ENCODE data around the gene BAIAP2L1.

BAIAP2L1 gene

DNA sequence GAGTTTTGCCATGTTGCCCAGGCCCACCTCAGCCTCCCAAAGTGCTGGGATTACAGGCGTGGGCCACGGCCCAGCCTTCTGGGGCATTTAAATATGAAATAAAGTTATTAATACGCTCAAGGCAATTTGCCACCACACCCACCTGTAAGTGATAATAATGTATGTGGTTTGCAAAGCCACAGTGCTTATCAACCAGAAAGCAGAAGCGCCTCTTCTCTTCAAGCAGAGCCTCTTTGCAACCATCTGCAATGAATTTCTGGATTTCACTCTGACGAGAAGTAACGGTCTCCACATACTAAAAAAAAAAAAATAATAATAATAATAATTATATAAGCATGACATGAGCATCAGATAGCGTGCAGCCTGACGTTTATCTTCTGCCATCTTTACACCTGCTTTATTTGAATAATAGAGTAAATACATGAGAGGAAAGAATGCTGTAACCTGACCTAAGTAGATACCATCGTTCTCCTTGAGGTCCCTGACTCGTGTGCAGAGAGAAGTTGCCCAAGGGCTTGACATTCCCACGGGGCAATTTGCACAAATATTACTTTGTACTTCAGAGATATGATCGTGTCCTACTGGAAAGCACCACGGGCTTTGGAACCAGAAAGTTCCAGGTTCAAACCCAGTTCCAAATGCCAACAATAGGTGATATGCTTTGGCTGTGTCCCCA is 85.4 kb downstream of the BAIAP2L1 start:
- TF ChIP-seq, protein P1, sequence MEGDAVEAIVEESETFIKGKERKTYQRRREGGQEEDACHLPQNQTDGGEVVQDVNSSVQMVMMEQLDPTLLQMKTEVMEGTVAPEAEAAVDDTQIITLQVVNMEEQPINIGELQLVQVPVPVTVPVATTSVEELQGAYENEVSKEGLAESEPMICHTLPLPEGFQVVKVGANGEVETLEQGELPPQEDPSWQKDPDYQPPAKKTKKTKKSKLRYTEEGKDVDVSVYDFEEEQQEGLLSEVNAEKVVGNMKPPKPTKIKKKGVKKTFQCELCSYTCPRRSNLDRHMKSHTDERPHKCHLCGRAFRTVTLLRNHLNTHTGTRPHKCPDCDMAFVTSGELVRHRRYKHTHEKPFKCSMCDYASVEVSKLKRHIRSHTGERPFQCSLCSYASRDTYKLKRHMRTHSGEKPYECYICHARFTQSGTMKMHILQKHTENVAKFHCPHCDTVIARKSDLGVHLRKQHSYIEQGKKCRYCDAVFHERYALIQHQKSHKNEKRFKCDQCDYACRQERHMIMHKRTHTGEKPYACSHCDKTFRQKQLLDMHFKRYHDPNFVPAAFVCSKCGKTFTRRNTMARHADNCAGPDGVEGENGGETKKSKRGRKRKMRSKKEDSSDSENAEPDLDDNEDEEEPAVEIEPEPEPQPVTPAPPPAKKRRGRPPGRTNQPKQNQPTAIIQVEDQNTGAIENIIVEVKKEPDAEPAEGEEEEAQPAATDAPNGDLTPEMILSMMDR (IDR thresholded peaks at IDR 0.05; ENCODE audit: low read depth, low read length) = no peak

DNA sequence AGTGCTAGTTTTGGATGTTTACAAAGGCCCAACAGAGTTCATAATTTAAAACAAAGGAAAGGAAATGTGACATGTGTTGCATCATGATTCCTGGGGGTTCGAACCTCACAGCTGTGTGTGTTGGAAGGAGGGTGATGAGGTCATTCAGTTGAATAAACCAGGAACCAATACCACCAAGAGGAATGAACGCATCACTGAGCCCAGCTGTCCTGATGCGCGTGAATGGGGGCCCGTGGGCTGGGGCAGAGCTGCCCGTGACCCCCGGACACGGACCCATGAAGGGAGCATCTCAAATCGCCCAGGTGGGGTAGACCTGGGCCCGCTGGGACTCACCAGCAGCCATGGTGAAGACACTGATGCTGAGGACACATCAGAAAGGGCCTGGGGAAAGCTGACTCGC is 86.4 kb downstream of the BAIAP2L1 start:
- no peak for DNase-seq (ENCODE audit: extremely low read depth, low read depth)
- TF ChIP-seq, protein P1 (IDR thresholded peaks at IDR 0.05; ENCODE audit: low read depth, low read length) = no peak

More for the DNA sequence above, 85.4 kb downstream of the BAIAP2L1 start:
- DNase-seq (ENCODE audit: extremely low read depth, low read depth) = no peak

DNA sequence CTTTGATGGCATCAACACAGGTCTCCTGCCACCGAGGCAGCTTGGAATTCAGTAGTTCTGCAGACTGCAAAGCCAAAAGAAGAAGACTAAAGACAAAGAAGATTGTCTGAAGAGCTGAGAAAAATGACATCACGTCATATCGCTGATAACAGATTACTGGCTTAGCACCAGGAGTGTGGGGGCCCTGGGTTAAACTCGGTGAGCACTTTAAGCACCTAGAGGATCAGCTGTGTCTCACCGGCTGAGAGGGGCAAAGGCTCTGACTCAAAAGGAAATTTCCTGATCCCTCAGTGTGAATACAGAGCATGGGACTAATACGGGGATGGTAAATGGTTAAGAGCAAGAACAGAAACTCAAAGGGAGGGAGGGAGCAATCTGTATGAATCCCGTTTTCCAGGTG is 88.7 kb downstream of the BAIAP2L1 start:
- no peak for DNase-seq (ENCODE audit: extremely low read depth, low read depth)
- TF ChIP-seq, protein P1 (IDR thresholded peaks at IDR 0.05; ENCODE audit: low read depth, low read length) = no peak

DNA sequence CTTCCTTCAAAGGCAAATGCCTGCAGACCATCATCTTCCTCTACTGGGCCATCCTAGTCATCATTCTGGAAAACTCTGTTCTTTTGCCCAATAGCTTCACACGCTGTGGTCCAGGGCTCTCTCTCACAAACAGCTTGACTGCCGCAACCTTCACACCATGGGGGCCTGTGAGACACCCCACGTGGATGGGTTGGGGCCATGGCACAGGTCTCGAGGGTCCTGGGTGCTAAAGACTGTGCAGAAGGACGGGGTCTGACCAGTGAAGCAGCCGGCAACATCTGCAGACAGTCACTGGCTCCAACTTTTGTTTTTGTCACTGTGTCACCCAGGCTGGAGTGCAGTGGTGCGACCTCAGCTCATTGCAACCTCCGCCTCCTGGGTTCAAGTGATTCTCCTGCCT is 91.3 kb downstream of the BAIAP2L1 start:
- DNase-seq (ENCODE audit: extremely low read depth, low read depth) = no peak
- TF ChIP-seq, protein P1 (IDR thresholded peaks at IDR 0.05; ENCODE audit: low read depth, low read length) = no peak

DNA sequence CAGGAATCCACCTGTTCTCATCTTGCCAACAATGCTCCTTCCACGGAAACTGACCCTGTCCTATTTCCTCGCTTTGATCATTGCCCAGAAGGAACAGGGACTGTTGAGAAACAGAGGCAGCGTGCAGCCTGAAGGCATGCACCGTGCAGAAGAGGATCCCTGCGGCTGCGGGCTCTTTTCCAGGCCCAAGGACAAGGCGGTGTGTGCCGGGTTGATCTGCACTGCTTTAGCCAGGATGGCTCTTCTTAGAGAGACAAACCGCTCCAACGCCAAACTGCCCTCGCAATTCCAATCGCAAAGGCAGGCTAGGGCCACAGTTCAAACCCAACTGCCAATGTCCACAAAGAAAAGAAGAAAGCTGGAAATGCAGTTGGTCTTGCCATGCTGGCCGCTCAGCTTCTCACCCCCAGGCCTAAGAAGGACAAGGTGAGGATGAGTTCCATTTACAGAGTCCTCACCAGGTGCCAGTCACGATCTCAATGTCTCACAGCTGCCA is 92.9 kb downstream of the BAIAP2L1 start:
- TF ChIP-seq, protein P1 (IDR thresholded peaks at IDR 0.05; ENCODE audit: low read depth, low read length) = no peak
- DNase-seq (ENCODE audit: extremely low read depth, low read depth) = no peak

DNA sequence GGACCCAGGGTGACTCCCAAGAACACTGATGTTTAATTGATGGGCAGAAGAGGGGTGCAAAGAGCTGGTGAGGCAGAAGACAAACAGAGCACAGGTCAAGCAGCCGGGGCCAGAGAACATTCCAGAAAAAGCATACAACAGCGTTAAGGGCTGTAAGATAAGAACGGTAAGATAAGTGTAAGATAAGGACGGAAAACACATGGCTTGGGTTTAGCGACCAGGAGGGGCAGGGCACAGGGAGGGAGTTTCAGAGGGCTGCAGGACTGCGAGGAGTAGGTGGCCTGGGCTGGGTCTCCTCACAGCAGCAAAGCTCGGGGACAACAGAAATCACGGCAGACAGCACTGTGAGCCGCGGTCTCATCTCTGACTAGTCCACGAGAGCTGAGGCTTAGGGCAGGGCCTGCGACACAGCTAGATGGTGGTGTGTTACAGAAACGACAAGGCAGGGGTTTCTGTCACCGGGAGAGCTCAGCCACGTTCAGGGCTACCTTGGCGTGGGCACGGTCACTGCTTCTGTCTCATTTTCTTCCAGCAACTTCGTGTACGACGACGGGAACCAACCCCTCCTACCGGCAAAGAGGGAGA is 94.8 kb downstream of the BAIAP2L1 start:
- TF ChIP-seq, protein P1 (IDR thresholded peaks at IDR 0.05; ENCODE audit: low read depth, low read length) = no peak
- DNase-seq (ENCODE audit: extremely low read depth, low read depth) = no peak

DNA sequence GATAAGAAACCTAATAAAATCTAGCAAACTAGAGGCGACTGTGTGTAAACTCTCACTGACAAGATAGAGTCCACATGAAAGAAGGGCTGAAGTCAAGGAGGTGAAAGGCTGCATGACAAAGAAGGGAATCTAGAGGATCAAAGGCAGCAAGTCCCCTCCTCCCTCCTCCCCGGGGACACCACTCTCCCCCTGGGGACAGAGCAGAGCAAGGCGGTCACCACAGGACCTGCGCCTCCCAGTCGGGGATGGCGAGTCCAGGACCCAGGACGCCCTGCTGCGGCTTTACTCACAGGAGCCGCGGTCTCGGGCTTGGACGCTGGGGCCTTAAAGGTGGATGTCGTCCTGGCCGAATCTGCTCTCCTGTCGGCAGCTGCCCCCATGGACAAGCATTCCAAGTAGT is 97.0 kb downstream of the BAIAP2L1 start:
- TF ChIP-seq, protein P1 (IDR thresholded peaks at IDR 0.05; ENCODE audit: low read depth, low read length) = no peak
- DNase-seq (ENCODE audit: extremely low read depth, low read depth) = no peak

Measured in AG09319 (cell line).